EH (cell line): ENCODE measurements around the gene HSDL2.
A peak's percentile ranks its signal among the peaks of the same experiment; 100 is the strongest.
"Not testable (repeated sequence)": the region's sequence is repeated elsewhere in the genome, so short reads cannot be mapped to it uniquely, and the experiment has no call there.

Source experiments
- DNase-seq: peaks from one replicate; pipeline ENCODE4 v3.0.0-alpha.2; 2015; ENCODE audit warnings: low read depth

HSDL2 gene

DNA sequence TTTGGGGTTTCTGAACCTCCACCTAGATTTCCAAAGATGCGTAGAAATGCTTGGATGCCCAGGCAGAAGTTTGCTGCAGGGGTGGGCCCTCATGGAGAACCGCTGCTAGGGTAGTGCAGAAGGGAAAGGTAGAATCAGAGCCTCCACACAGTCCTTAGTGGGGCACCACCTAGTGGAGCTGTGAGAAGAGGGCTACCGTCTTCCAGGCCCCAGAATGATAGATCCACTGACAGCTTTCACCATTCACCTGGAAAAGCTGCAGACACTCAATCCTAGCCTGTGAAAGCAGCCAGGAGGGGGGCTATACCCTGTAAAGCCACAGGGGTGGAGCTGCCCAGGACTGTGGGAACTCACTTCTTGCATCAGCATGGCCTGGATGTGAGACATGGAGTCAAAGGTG lies 13.3 kb upstream of the HSDL2 start:
- no peak for DNase-seq

DNA sequence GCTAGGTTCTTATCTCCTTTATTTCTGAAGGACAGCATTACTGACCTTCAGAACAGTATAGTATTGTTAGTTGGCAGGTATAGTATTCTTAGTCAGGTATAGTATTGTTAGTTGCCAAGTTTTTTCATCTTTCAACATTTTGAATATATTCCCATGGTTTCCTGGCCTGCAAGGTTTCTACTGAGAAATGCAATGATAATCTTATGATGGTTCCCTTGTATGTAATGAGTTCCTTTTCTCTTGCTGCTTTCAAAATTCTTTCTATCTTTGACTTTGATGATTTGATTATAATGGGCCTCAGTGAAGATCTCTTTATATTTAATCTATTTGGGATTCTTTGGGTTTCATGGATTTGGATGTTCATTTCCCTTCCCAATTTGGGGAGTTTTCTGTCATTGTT lies 12.4 kb upstream of the HSDL2 start:
- no peak for DNase-seq

DNA sequence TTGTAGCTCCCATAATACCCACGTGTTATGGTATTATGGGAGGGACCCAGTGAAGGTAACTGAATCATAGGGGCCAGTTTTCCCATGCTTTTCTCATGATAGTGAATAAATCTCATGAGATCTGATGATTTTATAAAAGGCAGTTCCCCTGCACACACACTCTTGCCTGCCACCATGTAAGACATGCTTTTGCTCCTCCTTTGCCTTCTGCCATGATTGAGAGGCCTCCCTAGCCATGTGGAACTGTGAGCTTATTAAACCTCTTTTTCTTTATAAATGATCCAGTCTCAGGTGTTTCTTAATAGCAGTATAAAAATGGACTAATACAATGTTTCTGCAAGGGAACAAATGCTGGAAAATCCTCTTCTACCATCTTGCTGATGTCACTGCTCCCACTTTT lies 10.1 kb upstream of the HSDL2 start:
- DNase-seq, result no peak

DNA sequence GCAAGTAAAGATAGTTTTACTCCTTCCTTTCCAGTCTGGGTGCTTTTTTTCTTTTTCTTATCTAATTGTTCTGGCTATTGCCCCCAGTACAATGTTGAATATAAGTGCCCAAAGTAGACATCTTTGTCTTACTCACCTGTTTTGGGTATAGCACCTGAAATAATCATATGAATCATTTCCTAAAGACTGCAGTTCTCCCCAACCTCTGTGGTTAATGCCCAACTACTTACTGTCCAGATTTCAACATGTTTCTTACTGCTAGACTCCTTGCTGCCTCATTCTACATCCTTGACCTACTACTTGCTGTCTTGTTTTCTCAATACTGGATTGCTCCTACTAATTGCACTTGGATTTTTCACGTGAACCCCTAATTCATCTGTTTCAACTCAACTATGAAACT lies 8.8 kb upstream of the HSDL2 start:
- no peak for DNase-seq

DNA sequence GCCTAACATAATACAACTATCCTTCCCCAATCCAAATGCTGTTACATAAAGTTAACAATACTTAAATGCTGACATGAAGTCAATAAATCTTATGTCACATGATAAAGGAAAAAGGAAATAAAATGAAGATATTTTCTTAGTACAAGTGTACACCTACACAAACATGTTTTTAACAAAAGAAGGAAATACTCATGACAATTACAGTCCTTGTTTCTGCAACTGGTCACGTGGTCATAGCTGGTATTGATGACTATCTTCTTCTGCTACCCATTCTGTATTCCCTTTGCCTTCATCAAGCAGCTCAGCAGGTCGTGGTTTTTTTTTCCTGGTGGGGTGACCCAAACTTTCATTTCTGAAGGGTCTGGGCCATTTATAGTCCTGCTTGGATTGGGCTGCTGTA lies 6.2 kb upstream of the HSDL2 start:
- not testable (repeated sequence) for DNase-seq

DNA sequence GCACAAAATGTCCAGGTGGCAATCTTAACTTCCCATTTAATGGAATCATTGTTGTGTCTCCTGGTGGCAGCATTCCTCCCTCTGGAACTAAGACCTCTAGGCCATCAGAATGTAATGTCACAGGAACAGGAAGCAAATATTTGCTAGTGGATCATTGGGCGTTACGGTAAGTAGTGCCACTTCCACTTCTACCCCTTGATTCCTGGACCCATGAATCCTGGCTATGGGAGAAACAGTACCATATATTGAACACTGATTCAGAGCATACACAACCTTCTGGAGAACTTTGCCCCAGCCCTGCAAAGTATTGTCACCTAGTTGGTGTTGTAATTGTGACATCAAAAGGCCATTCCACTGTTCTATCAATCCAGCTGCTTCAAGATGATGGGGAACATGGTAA lies 5.7 kb upstream of the HSDL2 start:
- not testable (repeated sequence) for DNase-seq

DNA sequence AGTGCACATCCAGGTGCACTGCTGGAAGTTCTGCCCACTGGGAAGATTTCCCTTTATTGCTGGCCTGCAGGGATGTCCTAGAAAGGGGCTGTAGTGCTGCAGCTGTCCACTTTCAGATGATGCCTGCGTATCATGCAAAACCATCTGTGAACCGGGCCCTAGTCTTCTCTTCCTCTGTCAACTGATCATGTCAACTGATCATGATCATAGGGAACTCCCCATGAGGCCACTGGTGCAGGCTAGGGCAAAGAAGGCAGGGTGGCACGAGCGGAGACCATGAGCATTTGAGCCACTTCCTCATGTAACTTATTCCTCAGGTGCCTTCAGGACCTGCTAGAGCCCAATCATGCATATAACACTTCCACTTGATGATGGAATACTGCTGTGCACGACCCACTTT lies 4.5 kb upstream of the HSDL2 start:
- DNase-seq, result no peak

DNA sequence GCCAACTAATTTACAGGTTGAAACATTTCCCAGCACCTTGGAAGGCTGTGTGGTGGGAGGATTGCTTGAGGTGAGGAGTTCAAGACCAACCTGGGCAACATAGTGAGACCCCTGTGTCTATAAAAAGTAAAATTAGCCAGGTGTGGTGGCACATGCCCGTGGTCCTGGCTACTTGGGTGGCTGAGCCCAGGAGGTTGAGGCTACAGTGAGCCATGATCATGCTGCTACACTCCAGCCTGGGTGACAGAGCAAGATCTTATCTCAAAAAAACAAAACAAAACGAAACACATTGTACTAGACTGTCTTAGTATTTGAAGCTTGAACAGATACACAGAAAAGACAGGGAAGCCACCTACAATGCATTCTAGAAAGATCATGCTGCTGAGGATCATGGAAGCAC lies 2.8 kb upstream of the HSDL2 start:
- peak; percentile 11 for DNase-seq

DNA sequence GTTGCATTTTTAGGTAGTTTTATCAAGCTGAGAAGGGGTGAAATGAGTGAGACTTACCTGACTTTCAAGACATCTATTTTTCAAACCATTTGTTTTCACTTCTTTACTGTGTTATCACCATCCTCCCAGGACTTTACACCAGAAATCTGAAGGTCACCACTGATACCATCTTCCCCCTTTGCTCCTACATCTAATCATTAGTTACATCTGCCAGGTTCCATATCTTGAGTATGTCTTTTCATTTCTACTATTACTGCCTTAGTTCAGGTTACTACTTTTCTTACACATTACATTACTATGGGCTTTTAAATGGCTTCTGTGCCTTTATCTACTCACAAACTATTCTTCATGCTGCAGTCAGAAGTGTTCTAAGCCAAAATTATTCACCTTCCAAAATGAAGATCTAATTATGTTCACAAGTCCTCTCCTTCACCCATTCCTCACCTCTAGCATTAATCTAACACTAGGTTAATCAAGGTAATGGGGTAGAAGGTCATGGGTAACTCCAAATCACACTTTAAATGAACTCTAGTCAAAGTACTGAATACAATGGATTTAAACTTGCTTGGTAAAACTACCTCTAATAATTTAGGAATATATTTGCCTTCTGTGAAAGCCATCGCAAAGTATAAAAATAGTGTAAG lies 2.1 kb upstream of the HSDL2 start:
- DNase-seq, result no peak

DNA sequence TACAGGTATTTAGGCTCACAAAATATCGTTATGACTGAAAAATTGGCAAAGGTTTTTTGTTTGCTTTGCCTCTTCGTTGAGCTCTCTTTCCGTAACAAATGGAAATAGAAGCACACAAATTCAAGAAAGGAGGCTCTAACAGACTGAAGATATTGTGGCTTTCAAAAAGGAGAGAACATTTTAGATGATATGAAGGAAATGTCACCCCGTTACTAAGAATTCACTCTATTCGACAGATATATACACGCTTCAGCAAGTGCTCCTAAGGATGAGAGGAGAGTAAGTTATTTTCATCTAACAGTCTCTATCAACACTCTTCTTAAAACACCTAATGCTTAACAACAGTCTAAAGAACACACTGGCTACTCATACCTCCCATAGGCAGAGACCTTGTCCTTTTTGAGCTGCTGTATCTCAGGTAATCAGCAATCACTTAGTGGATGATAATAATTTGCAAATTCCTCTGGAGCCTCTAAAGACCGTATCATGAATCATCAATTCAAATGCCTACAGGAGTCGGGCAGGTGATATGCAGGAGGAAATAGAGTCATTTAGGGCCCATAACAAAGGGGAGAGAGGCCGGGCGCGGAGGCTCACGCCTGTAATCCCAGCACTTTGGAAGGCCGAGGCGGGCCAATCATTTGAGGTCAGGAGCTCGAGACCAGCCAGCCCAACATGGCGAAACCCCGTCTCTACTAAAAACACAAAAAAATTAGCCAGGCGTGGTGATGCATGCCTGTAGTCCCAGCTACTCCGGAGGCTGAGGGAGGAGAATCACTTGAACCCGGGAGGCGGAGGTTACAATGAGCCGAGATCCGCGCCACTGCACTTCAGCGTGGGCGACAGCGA lies 1.4 kb upstream of the HSDL2 start:
- DNase-seq, result peak; percentile 13

DNA sequence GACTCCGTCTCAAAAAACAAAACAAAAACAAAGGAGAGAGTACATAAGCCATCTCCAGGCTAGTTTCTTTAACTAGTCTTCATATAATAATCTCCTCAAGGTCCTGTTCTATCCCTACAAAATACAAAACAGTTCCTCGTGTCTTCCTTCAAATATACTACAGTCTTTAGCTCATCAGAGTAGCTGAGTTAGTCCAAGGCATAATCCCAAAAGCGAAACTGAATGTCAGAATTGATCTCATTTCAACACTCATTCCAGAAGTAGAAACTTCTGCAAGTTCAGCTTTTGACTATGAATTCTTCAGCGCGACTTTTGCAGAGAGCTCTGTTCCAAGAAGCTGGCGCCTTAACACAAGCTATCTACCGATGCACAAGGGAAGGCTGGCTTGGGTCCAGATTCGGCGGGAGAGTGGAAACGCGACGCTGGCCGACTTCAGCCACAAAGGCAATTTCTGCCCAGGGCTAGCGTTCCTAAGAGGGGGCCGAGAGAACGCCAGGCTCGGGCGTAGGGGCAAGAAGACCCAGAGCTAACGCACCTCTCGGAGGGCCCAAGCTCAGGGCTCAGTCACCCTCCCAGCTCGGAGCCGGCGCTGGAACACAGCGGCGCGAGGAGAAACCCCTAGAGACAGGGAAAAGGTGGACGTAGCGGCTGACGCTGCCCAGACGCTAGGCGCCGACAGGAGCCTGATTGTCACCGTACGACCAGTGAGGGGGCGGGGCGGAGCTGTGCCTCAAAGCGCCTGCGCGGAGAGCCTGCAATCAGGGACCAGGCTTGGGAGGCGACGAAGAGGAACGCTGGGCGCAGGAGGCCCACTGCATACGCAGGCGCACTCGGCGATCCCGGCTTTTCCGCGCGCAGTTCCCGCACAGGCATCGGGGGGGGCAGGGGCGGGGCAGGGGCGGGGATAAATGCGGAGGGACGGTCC lies 469 bp upstream of the HSDL2 start:
- peak; percentile 99 for DNase-seq

DNA sequence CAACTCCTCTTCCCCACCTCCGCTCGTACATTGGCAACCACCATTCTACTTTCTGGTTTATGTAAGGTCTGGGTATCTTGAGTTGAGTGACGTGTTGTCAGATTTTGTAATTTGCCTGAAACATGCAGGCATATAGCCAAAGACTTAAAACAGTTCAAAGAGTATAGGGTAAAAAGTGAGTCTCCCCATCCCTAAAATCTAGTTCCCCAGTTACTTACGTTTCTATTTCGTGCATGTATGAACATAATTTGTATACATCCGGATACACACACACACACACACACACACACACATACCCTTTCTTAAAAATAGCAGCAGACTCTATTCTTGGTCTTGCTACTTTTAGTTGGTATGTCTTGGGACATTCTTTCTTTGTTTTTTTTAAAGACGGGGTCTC lies 915 bp downstream of the HSDL2 start:
- peak; percentile 22 for DNase-seq

DNA sequence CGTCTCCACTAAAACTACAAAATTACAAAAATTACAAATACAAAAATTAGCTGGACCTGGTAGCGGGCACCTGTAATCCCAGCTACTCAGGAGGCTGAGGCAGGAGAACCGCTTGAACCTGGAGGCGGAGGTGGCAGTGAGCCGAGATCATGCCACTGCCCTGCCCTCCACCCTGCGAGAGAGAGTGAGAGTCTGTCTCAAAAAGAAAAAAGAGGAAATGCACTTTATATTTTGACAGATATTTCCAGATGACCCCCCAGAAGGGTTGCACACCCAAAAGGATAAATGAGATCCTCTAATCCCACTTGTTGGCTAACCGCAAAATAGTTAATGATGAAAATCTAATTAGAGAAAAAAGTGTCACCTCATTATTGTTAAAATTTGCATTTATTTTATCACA lies 2.2 kb downstream of the HSDL2 start:
- no peak for DNase-seq

DNA sequence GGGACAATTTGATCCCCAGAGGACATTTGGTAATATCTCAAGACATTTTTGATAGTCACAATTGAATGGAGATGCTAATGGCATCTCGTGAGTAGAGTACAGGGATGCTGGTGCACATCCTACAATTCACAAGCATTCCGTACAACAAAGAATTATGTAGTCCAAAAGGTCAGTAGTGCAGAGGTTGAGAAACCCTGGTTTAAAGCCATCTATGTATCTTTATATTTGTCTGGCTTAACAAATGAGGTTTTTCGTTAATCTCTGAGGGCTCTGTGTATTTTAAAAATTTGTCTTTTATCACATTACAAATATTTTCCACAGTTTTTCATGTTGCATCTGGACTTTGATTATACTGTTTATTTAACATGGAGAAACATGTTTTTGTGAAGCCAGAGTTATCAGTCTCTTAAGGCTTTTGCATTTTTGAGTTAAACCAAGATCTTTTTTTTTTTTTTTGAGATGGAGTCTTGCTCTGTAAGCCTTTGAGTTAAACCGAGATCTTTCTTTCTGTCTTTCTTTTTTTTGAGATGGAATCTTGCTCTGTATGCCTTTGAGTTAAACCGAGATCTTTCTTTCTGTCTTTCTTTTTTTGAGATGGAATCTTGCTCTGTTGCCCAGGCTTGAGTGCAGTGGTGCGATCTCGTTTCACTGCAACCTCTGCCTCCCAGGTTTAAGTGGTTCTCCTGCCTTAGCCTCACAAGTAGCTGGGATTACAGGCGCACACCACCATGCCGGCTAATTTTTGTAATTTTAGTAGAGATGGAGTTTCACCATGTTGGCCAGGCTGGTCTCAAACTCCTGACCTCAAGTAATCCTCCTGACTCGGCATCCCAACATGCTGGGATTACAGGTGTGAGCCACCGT lies 2.8 kb downstream of the HSDL2 start:
- DNase-seq, result no peak

DNA sequence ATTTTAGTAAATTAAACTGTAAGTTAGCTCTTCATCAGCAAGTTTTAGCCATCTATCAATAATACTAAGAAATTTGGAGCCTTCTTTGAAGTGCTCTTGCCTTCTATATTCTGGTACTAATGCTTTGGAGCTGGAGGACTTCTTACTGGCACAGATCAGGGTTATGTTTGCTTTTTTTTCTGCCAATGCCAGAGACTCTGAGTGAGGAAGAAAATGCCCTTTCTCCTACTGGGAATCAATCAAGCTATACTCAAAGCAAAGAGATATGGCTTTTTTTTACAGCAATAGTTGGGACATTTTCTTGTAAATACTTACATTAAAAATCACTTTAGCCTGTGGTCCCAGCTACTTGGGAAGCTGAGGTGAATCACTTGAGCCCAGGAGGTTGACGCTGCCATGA lies 4.3 kb downstream of the HSDL2 start:
- no peak for DNase-seq

DNA sequence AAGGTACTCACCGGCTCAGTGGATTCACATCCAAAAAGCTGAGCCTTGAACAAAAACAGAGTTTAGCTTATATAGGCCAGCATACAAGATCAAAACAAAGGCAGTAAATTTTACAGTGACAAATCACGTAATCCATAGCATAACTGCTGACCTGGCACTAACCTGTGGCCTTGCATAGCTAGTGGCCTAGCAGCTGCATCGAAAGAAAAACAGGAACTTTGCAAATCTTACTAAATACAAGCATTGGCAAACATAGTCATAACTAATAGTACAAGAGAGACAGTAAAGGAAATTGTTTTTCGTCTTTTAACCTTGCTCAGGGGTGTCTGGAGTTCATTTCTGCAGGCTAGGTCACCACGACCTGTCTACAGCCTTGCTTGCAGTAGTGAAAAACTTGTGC lies 4.8 kb downstream of the HSDL2 start:
- DNase-seq, result no peak

DNA sequence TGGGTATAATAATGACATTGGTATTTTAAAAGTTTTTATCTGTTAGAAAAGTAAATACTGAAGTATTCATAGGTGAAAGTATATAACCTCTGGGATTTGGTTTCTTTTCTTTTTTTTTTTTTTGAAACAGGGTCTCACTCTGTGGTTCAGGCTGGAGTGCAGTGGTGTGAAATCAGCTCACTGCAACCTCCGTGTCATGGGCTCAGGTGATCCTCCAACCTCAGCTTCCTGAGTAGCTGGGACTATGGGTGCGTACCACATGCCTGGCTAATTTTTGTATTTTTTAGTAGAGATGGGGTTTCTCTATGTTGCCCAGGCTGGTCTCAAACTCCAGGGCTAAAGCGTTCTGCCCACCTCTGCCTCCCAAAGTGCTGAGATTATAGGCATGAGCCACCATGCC lies 7.2 kb downstream of the HSDL2 start:
- no peak for DNase-seq

DNA sequence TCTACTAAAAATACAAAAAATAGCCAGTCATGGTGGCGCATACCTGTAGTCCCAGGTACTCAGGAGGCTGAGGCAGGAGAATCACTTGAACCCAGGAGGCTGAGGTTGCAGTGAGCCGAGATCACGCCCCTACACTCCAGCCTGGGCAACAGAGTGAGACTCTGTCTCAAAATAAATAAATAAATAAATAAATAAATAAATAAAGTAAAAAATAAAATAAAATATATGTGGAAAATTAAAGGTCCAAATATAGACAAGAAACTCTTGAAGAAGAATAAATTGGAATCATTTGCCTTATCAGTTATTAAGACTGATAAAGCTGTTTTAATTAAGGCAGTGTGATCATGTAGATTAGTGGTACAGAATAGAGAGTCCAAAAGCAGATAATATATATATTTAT lies 10.0 kb downstream of the HSDL2 start:
- DNase-seq, result not testable (repeated sequence)

DNA sequence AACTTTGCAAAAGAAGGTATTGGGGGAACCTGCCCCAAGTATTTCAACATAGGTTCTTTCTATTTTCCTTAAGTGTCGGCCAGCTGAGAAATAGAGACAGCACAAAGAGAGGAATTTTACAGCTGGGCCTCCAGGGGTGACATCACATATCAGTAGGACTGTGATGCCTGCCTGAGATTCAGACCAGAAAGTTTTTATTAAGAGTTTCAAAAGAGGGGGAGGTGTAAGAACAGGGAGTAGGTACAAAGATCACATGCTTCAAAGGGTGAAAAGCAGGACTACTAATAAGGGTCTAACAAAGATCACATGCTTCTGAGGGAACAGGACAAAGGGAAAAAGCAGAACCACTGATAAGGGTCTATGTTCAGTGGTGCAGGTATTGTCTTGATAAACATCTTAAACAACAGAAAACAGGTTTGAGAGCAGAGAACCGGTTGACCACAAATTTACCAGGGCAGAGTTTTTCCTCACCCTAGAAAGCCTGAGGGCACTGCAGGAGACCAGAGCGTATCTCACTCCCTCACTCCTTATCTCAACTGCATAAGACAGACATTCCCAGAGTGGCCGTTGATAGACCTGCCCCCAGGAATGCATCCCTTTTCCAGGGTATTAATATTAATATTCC lies 12.1 kb downstream of the HSDL2 start:
- not testable (repeated sequence) for DNase-seq

DNA sequence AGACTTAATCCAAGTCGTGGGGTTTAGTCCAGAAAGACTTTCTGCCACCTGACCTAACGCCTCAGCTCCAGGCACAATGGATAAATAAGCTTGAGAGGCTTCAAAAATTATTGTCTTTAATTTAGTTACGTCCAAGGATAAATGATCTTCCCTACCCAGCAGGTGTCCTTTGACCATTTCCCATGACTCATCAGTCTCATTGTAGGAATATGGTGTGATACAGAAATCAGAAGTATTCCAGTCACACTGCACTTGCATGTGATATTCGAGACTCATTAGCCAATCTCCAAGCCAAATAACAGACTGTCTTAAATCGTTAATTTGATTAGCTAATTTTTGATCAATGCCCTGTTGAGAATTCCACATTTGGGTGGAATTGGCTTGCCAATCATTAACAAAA lies 13.2 kb downstream of the HSDL2 start:
- not testable (repeated sequence) for DNase-seq

DNA sequence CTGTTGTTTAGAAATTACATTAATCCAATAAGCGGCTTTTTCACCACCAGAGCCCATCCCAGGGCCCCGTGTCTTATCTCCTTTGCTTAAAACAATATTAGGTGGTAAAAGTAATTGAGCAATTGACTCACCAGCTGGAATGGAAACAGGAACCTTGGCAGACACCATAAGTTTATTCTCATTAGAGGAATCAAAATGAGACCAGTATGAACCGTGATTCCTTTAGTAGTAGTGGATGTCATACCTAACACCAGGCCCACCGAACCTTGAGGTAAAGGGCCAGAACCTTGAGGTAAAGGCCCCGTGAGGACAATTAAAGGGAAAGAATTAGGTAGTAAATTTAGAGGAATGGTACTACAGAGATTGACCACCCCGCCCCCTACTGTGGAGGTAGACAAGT lies 16.5 kb downstream of the HSDL2 start:
- DNase-seq, result no peak
